Spleen (tissue), 7 donors: ENCODE data around the gene SHBG.

ENCODE experiments used
- CTCF ChIP-seq, 11 experiments: fragments of 200-600 bp in 7 of 11; fragments of 450-650 bp in 4 of 11; sonication (generic) in 4 of 11; IDR thresholded peaks in 8 of 11; conservative IDR thresholded peaks in 3 of 11; 1 replicate in 7 of 11; 2 replicates in 4 of 11; pipeline versions ENCODE4 v1.4.0 to v1.8.0; 2016 to 2021; ENCODE audit warnings: antibody characterized with exemption in 11 of 11, inconsistent platforms in 4 of 11, mild to moderate bottlenecking in 1 of 11
- POLR2A ChIP-seq, 3 donors: fragments of 450-650 bp; IDR thresholded peaks; one replicate each; pipeline ENCODE4 v1.5.1; 2017; ENCODE audit warnings: antibody characterized with exemption in 3 of 3, mild to moderate bottlenecking in 1 of 3
- POLR2AphosphoS5 ChIP-seq, 3 donors: sonication (generic); formaldehyde crosslinking; IDR thresholded peaks; one replicate each; pipeline ENCODE4 v1.5.1; 2017; ENCODE audit warnings: antibody characterized with exemption in 3 of 3
- donor health status: DM: no; HTN: no; CAD: no; lungs with moderate emphysema.
- donor health status: DM: no; HTN: no; CAD: no.
- donor health status: DM: no; HTN: no; CAD: no.

GRCh38 chr17:7655541-7655840 is 25.6 kb downstream of the SHBG start:
- TF ChIP-seq POLR2AphosphoS5 (IDR thresholded peaks at IDR 0.05) (no peak), CTCF (IDR thresholded peaks at IDR 0.05 in 8 of 11, conservative IDR thresholded peaks at IDR 0.05 in 3 of 11) (no peak), POLR2A (IDR thresholded peaks at IDR 0.05) (no peak)
